NCI-H748 (cell line): Measurements from ENCODE around the gene DNAH1.

Source experiments
- DNase-seq: peaks from one replicate; lab custom pipeline; 2025; ENCODE audit not compliant: unreplicated experiment; lab: John Stamatoyannopoulos, UW

DNAH1 gene

GRCh38 chr3:52385157-52385556 is 69.0 kb downstream of the DNAH1 start:
- no peak for DNase-seq

DNA sequence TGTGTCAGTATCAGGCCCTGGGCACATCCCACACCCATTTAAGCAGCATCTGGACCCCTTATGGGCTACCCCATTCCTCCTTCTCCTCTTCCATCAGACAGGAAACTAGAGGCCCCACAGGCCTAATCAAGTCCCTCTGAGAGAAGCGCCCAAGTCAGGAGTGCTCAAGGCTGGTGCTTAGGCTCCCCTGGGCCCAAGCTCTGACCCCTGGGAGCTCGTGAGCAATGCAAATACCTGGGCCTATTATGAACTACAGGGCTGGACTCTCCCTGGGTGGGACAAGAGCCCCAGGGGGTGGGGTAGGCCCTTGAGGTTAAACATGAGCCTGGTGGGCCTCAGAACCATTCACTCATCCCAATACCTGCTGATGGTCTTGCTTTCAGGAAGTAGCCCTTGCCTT is 71.4 kb downstream of the DNAH1 start:
- DNase-seq = no peak

DNA sequence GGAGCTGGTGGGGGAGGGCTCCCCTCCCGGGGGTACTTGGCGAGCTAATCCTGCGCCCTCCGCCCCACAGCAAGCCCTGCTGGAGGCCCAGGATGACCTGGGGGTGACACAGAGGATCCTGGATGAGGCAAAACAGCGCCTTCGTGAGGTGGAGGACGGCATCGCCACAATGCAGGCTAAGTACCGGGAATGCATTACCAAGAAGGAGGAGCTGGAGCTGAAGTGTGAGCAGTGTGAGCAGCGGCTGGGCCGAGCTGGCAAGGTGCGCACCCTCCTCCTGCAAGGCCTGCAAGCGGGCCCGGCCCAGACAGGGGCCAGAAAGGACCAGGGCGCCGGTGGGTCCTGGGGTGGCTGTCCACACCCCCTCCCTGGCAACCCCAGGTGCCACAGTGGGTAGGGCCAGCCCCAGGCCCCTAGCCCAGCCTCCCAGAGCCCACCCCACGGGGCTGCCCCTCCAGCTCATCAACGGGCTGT is 72.3 kb downstream of the DNAH1 start:
- DNase-seq = no peak

GRCh38 chr3:52388933-52389332 is 72.8 kb downstream of the DNAH1 start:
- DNase-seq = no peak

GRCh38 chr3:52391096-52391495 is 75.0 kb downstream of the DNAH1 start:
- no peak for DNase-seq

GRCh38 chr3:52392216-52392930 is 76.3 kb downstream of the DNAH1 start:
- DNase-seq = no peak

- DNase-seq = no peak
Measured at GRCh38 chr3:52393131-52393807, 77.2 kb downstream of the DNAH1 start.

DNA sequence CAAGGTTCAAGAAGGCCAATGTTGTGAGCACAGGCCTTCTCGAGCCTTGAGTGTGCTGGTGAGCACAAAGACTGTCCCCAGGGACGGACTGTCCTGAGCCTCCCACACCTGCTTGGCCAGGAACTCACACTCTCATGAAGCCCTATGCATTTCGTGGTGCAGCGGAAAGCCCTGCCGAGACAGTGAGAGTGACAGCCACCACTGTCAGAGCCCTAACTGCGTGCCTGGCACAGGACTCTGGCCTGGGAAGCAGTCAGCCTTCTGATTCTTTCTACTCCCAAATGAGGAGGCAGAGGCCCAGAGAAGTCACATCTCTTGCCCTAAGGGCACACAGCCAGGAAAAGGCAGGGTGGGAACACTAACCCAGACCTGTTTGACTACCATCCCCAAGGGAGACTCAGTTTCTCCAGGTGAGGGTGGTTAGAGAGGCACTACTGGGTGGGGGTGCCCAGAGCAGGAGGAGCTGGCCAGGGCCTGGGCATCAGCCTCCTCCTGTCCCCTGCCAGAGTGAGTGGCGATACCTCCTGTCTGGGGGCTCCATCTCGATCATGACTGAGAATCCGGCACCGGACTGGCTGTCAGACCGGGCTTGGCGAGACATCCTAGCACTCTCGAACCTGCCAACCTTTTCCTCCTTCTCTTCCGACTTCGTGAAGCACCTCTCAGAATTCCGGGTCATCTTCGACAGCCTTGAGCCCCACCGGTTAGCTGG is 78.0 kb downstream of the DNAH1 start:
- DNase-seq = no peak

DNA sequence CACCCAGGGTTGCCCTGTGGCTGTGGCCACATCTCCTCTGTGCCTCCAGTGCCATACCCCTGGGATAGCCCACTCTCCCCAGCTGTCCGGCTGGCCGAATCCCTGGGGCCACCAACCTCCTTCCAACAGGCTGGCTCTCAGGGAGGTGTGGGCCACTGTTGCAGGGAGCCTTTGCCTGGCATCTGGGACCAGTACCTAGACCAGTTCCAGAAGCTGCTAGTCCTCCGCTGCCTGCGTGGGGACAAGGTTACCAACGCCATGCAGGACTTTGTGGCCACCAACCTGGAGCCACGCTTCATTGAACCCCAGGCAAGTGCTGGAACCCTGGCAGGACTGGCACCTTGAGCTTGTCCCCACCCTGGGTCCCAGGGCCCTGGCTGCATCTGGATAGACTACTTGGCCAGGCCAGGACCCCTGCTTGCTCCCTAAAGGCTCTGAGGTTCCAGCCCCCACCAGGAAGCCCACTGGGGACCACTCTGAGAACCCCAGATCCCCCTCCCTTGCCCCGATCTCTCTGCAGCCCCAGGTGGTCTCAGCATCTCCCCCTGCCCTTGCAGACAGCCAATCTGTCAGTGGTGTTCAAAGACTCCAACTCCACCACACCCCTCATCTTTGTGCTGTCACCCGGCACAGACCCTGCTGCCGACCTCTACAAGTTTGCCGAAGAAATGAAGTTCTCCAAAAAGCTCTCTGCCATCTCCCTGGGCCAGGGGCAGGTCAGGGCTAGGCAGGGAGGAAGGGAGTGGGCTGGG is 78.8 kb downstream of the DNAH1 start:
- no peak for DNase-seq

DNA sequence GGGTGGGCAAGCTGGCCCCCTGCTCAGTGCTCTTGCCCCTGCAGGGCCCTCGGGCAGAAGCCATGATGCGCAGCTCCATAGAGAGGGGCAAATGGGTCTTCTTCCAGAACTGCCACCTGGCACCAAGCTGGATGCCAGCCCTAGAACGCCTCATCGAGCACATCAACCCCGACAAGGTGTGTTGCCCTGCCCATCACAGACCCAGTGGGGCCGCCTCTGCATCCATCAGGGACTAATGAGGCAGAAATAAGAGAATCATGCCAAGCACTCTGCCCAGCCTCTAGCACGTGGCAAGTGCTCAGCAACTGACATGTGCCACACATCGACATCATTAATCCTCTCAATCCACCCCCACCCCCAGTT is 79.4 kb downstream of the DNAH1 start:
- no peak for DNase-seq

DNA sequence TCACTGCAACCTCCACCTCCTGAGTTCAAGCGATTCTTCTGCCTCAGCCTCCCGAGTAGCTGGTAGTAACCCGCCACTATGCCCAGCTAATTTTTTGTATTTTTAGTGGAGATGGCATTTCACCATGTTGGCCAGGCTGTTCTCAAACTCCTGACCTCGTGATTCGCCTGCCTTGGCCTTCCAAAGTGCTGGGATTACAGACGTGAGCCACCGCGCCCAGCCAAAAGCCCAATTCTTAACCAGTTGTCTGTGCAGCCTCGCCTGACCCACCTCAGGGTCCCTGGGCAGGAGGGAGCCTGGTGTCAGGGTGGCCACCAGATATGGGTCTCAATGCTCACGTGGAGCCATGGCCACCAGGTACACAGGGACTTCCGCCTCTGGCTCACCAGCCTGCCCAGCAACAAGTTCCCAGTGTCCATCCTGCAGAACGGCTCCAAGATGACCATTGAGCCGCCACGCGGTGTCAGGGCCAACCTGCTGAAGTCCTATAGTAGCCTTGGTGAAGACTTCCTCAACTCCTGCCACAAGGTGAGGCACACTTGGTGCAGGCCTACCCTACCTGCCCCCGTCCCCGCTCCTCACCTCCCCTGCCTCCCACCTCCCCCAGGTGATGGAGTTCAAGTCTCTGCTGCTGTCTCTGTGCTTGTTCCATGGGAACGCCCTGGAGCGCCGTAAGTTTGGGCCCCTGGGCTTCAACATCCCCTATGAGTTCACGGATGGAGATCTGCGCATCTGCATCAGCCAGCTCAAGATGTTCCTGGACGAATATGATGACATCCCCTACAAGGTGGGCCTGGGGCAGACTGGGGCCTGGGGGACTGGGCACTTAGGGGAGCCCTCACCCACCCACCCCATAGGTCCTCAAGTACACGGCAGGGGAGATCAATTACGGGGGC is 80.1 kb downstream of the DNAH1 start:
- no peak for DNase-seq

- no peak for DNase-seq
Measured at GRCh38 chr3:52396907-52397591, 80.9 kb downstream of the DNAH1 start.

- DNase-seq = no peak
Measured at GRCh38 chr3:52397676-52398399, 81.7 kb downstream of the DNAH1 start.

DNA sequence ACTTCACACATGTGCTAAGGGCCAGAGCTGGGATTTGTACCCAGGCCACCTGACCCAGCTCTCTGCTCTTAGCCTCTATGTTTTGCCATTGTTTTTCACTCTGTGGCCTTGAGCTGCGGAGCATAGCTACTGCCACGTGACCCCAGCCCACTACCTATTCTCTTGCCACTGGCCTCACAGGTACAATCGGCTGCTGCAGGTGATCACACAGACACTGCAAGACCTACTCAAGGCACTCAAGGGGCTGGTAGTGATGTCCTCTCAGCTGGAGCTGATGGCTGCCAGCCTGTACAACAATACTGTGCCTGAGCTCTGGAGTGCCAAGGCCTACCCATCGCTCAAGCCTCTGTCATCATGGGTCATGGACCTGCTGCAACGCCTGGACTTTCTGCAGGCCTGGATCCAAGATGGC is 82.6 kb downstream of the DNAH1 start:
- no peak for DNase-seq

DNA sequence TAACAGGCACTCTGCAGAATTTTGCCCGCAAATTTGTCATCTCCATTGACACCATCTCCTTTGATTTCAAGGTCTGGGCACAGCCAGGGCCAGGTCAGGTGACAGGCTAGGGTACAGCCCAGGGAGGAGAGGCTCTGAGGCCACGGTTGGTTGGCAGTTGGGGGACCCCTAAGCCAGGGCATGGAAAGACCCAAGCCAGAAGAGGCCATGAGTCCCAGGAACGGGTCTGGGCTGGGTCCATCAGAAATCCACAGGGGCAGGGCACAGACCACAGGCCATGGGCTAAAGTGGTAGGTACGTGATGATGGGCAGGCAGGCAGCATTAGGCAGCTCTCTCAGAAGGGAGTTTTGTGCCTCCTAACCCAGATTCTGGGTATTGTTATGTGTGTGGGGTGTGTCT is 83.0 kb downstream of the DNAH1 start:
- DNase-seq = no peak

- DNase-seq = no peak
Measured at GRCh38 chr3:52399593-52399992, 83.5 kb downstream of the DNAH1 start.

- no peak for DNase-seq
Measured at GRCh38 chr3:52400275-52400793, 84.2 kb downstream of the DNAH1 start.

GRCh38 chr3:52401021-52401420 is 84.9 kb downstream of the DNAH1 start:
- no peak for DNase-seq

- DNase-seq = no peak
Measured at GRCh38 chr3:52401551-52401950, 85.4 kb downstream of the DNAH1 start.
